H1 (cell line): Measurements from ENCODE around the gene RAB10. TPM values are rescaled to one million over a fixed set of nuclear protein-coding genes. Genes with fewer than 3 reads are reported as not detected.

ENCODE experiments used
- CTCF ChIA-PET: fragments of 300-600 bp; sonication (Branson Sonifier 250); formaldehyde crosslinking; loops from one replicate; lab custom pipeline; 2021; ENCODE audit not compliant: partially characterized antibody; lab: Charles Lee
- POLR2A ChIA-PET: fragments of 300-600 bp; sonication (Branson Sonifier 250); formaldehyde crosslinking; loops from one replicate; lab custom pipeline; 2021; ENCODE audit warnings: inconsistent platforms; ENCODE audit not compliant: partially characterized antibody; lab: Charles Lee
- DNase-seq, 2 experiments: peaks; one replicate each; pipeline versions ENCODE4 v3.0.0 to v3.0.0-alpha.2; 2010 to 2022; ENCODE audit warnings: low spot score in 2 of 2, low read depth in 1 of 2, mixed read lengths in 1 of 2
- FAIRE-seq: peaks from 2 replicates; lab custom pipeline; 2011; peaks lifted over from hg19 to GRCh38; lab: Jason Lieb, UNC
- H2AFZ ChIP-seq: 2 replicates; pipeline ENCODE4 v1.8.1; 2012; ENCODE audit warnings: low read length, inconsistent platforms
- H2AK5ac ChIP-seq: 2 replicates; pipeline ENCODE4 v1.6.1; 2013; ENCODE audit warnings: low read depth, low read length
- H2BK120ac ChIP-seq: replicated peaks from 2 replicates; pipeline ENCODE3; 2013; ENCODE audit warnings: low read depth, low read length, inconsistent platforms
- H2BK12ac ChIP-seq: 2 replicates; pipeline ENCODE4 v1.6.1; 2013; ENCODE audit warnings: low read depth, low read length
- H2BK15ac ChIP-seq: 2 replicates; pipeline ENCODE4 v1.6.1; 2013; ENCODE audit warnings: low read length
- H2BK20ac ChIP-seq: 2 replicates; pipeline ENCODE4 v1.6.1; 2013; ENCODE audit warnings: low read length
- H2BK5ac ChIP-seq: 2 replicates; pipeline ENCODE4 v1.6.1; 2013; ENCODE audit warnings: low read depth, low read length
- H3K14ac ChIP-seq: 2 replicates; pipeline ENCODE4 v1.6.1; 2013; ENCODE audit warnings: inconsistent platforms; ENCODE audit not compliant: insufficient read length
- H3K18ac ChIP-seq: 2 replicates; pipeline ENCODE4 v1.6.1; 2013; ENCODE audit warnings: low read length; ENCODE audit errors: extremely low read depth
- H3K23ac ChIP-seq: 2 replicates; pipeline ENCODE4 v1.6.1; 2013; ENCODE audit warnings: inconsistent platforms; ENCODE audit not compliant: insufficient read length
- H3K23me2 ChIP-seq: 2 replicates; pipeline ENCODE4 v1.6.1; 2013; ENCODE audit warnings: low read depth, low read length
- H3K27ac ChIP-seq: 2 replicates; pipeline ENCODE4 v1.6.1; 2011; ENCODE audit warnings: low read depth, low read length, inconsistent platforms
- H3K27me3 ChIP-seq, 4 experiments: replicated peaks in 1 of 4; 1 replicate in 1 of 4; 2 replicates in 3 of 4; pipeline versions ENCODE4 v1.6.1 to v1.8.1; 2011 to 2013; ENCODE audit warnings: low read length in 3 of 4, mild to moderate bottlenecking in 3 of 4, inconsistent platforms in 2 of 4, mixed read lengths in 2 of 4, moderate library complexity in 1 of 4; ENCODE audit not compliant: control insufficient read depth in 3 of 4, insufficient read depth in 3 of 4; ENCODE audit errors: extremely low read depth in 1 of 4
- H3K36me3 ChIP-seq, 4 experiments: 2 replicates each; pipeline versions ENCODE4 v1.6.1 to v1.8.1; 2011 to 2013; ENCODE audit warnings: mild to moderate bottlenecking in 4 of 4, low read length in 3 of 4, moderate library complexity in 2 of 4, control low read depth in 1 of 4, inconsistent platforms in 1 of 4; ENCODE audit not compliant: insufficient read depth in 4 of 4, control insufficient read depth in 2 of 4
- H3K4ac ChIP-seq: replicated peaks from 2 replicates; pipeline ENCODE3; 2013; ENCODE audit warnings: low read length, low read depth, mixed read lengths, inconsistent platforms; ENCODE audit not compliant: insufficient read length
- H3K4me1 ChIP-seq, 4 experiments: replicated peaks in 1 of 4; 1 replicate in 1 of 4; 2 replicates in 3 of 4; pipeline versions ENCODE4 v1.6.1 to v1.8.1; 2011 to 2013; ENCODE audit warnings: low read length in 3 of 4, inconsistent platforms in 2 of 4, mixed read lengths in 1 of 4; ENCODE audit not compliant: insufficient read depth in 4 of 4, control insufficient read depth in 3 of 4
- H3K4me2 ChIP-seq, 2 experiments: 2 replicates each; pipeline versions ENCODE4 v1.6.1 to v1.8.1; 2011 to 2013; ENCODE audit warnings: low read depth in 2 of 2, low read length in 2 of 2, control low read depth in 1 of 2, inconsistent platforms in 1 of 2, mild to moderate bottlenecking in 1 of 2; ENCODE audit not compliant: insufficient read depth in 1 of 2
- H3K4me3 ChIP-seq, 4 experiments: fragments of 200-600, 300-600 bp in 1 of 4; sonication (generic), shearing (Covaris generic), sonication (Bioruptor Twin) in 1 of 4; 2 replicates each; pipeline versions ENCODE4 v1.5.1 to v1.8.1; 2011 to 2016; ENCODE audit warnings: low read length in 4 of 4, low read depth in 3 of 4, control low read depth in 2 of 4, inconsistent platforms in 2 of 4, mild to moderate bottlenecking in 2 of 4, mixed read lengths in 1 of 4, moderate library complexity in 1 of 4; ENCODE audit not compliant: insufficient read depth in 2 of 4; ENCODE audit errors: extremely low read depth in 1 of 4
- H3K56ac ChIP-seq: replicated peaks from 2 replicates; pipeline ENCODE3; 2013; ENCODE audit warnings: low read depth, mild to moderate bottlenecking, mixed read lengths, low read length, inconsistent platforms; ENCODE audit not compliant: insufficient read length
- H3K79me1 ChIP-seq: 2 replicates; pipeline ENCODE4 v1.6.1; 2013; ENCODE audit warnings: low read depth, low read length, control low read depth
- H3K79me2 ChIP-seq, 2 experiments: 2 replicates each; pipeline versions ENCODE4 v1.6.1 to v1.8.1; 2012 to 2013; ENCODE audit warnings: low read length in 2 of 2, mild to moderate bottlenecking in 2 of 2, inconsistent platforms in 1 of 2; ENCODE audit not compliant: insufficient read depth in 2 of 2, control insufficient read depth in 1 of 2
- H3K9ac ChIP-seq, 4 experiments: replicated peaks in 1 of 4; 1 replicate in 1 of 4; 2 replicates in 3 of 4; pipeline versions ENCODE4 v1.6.1 to v1.8.1; 2011 to 2013; ENCODE audit warnings: low read depth in 3 of 4, low read length in 3 of 4, control low read depth in 2 of 4, mild to moderate bottlenecking in 2 of 4, moderate library complexity in 2 of 4, inconsistent platforms in 1 of 4; ENCODE audit errors: extremely low read depth in 1 of 4
- H3K9me3 ChIP-seq, 2 experiments: 2 replicates each; pipeline versions ENCODE4 v1.6.1 to v1.8.1; 2012 to 2013; ENCODE audit warnings: mild to moderate bottlenecking in 2 of 2, moderate library complexity in 2 of 2, control low read depth in 1 of 2, inconsistent platforms in 1 of 2, low read depth in 1 of 2, low read length in 1 of 2, mixed read lengths in 1 of 2; ENCODE audit not compliant: insufficient read depth in 2 of 2
- H4K20me1 ChIP-seq, 2 experiments: replicated peaks in 1 of 2; 2 replicates each; pipeline versions ENCODE3 to v1.8.1; 2011 to 2013; ENCODE audit warnings: inconsistent platforms in 2 of 2, low read length in 2 of 2, mild to moderate bottlenecking in 1 of 2; ENCODE audit not compliant: insufficient read depth in 2 of 2, control insufficient read depth in 1 of 2
- H4K5ac ChIP-seq: 2 replicates; pipeline ENCODE4 v1.6.1; 2013; ENCODE audit warnings: low read length, low read depth, mixed read lengths, inconsistent platforms; ENCODE audit not compliant: insufficient read length
- H4K8ac ChIP-seq: 2 replicates; pipeline ENCODE4 v1.8.0; 2013; ENCODE audit warnings: mild to moderate bottlenecking, moderate library complexity, low read length, inconsistent platforms; ENCODE audit not compliant: insufficient read depth; ENCODE audit errors: extremely low read depth
- H4K91ac ChIP-seq: replicated peaks from 2 replicates; pipeline ENCODE3; 2013; ENCODE audit warnings: low read length, mixed read lengths, inconsistent platforms; ENCODE audit not compliant: insufficient read length
- CBX8 ChIP-seq: fragments of 300-800, 300-1000 bp; sonication (generic); IDR thresholded peaks from 2 replicates; pipeline ENCODE4 v1.7.1; 2016; ENCODE audit warnings: low read depth, low read length, borderline replicate concordance
- CREB1 ChIP-seq: IDR thresholded peaks from 2 replicates; pipeline ENCODE4 v1.6.1; 2012; ENCODE audit warnings: inconsistent platforms
- CTBP2 ChIP-seq: IDR thresholded peaks from 2 replicates; pipeline ENCODE4 v1.7.0; 2011; ENCODE audit warnings: borderline replicate concordance, mild to moderate bottlenecking, moderate library complexity, mixed read lengths, low read length; ENCODE audit not compliant: insufficient read depth, insufficient read length
- HDAC2 ChIP-seq, 2 experiments: fragments of 300-600 bp in 1 of 2; sonication (generic) in 1 of 2; IDR thresholded peaks; 2 replicates each; pipeline ENCODE4 v1.6.1; 2011 to 2012; ENCODE audit warnings: low read depth in 2 of 2, low read length in 2 of 2, mild to moderate bottlenecking in 2 of 2, moderate library complexity in 2 of 2, borderline replicate concordance in 1 of 2, inconsistent platforms in 1 of 2
- RFX5 ChIP-seq: IDR thresholded peaks from 2 replicates; pipeline ENCODE4 v1.6.1; 2011; ENCODE audit warnings: low read depth, low read length, improper control_type of control experiment, borderline replicate concordance
- RXRA ChIP-seq: IDR thresholded peaks from 2 replicates; pipeline ENCODE4 v1.6.1; 2011; ENCODE audit warnings: low read depth, mild to moderate bottlenecking, low read length, moderate library complexity; ENCODE audit not compliant: insufficient read depth
- SIN3A ChIP-seq, 2 experiments: IDR thresholded peaks in 1 of 2; conservative IDR thresholded peaks in 1 of 2; 2 replicates each; pipeline ENCODE4 v1.6.1; 2011 to 2012; ENCODE audit warnings: low read length in 2 of 2, improper control_type of control experiment in 1 of 2, low read depth in 1 of 2, mild to moderate bottlenecking in 1 of 2
- TAF7 ChIP-seq: optimal IDR thresholded peaks from 2 replicates; pipeline ENCODE3; 2011; ENCODE audit warnings: low read depth, mild to moderate bottlenecking, inconsistent platforms, low read length, moderate library complexity, borderline replicate concordance
- YY1 ChIP-seq: IDR thresholded peaks from 2 replicates; pipeline ENCODE4 v1.6.1; 2011; ENCODE audit warnings: low read depth, mild to moderate bottlenecking, low read length
- WGBS, 2 experiments: shearing (Covaris generic) in 1 of 2; methylation state at CpG; one replicate each; pipeline versions ENCODE4 v1.1.6 to v1.1.7; 2013 to 2015; ENCODE audit warnings: low lambda C conversion rate in 2 of 2, mixed read lengths in 2 of 2, inconsistent platforms in 1 of 2, low coverage in 1 of 2, missing lambda C conversion rate in 1 of 2; ENCODE audit not compliant: insufficient replicate concordance in 2 of 2, insufficient coverage in 1 of 2, insufficient read length in 1 of 2; ENCODE audit errors: extremely low coverage in 1 of 2, missing lambda C conversion rate in 1 of 2; 5-methylcytosine and 5-hydroxymethylcytosine counted together
- polyA plus RNA-seq, 7 experiments: library from polyadenylated mRNA; depleted of rRNA in 3 of 7; stranded (reverse) in 5 of 7; unstranded in 2 of 7; fragments of >200 nt in 5 of 7; fragments of 200-250 nt in 2 of 7; gene quantifications; 1 replicate in 5 of 7; 2 replicates in 1 of 7; 4 replicates in 1 of 7; pipeline versions ENCODE4 v1.2.1 to v1.2.3, GENCODE V29; 2011 to 2013; ENCODE audit warnings: missing spikeins in 2 of 7, mixed read lengths in 2 of 7
- total RNA-seq: library from RNA; stranded (reverse); fragmentation: NEBNext Ultra II Directional; extraction: Animal tissue kit (Norgen Biotek cat#: 25700); gene quantifications from 2 replicates; pipeline ENCODE4 v1.2.1, GENCODE V29; 2021

Gene RAB10
- total and polyA plus RNA-seq, 2 of the 8 experiments (the other 6 are each of a cell fraction or from before 2014, with no cell fraction given), result 42.6 to 136 TPM

GRCh38 chr2:26172871-26173775 lies 139.2 kb downstream of the RAB10 start, which contains the start of gene GAREM2:
Gene GAREM2 (plus strand): TSS chr2:26173088. CDS start chr2:26173221, 133 bp downstream.
- 0% methylated on average over 6 of the region's 102 CpGs; no CpG with 5 or more reads in 1 of the 2 experiments for WGBS, 2 experiments
- Histone ChIP-seq H3K36me3 (peaks cover 0 to 9% (median 2%) of the 10 kb centered on the region in 4 experiments; a peak in 3 of 8 replicates), H4K20me1 (peaks cover 2 to 20% of the 10 kb centered on the region in 2 experiments), H3K56ac (peak within 1 kb of the TSS; percentile 30), H3K4me3 (peak within 1 kb of the TSS; percentile 69 to 97 (median 70)), H2BK120ac (no peak within 1 kb of the TSS), H4K91ac (no peak within 1 kb of the TSS), H3K9me3 (no peaks in the 10 kb centered on the region), H2AFZ (no peak within 1 kb of the TSS), H3K4me1 (peaks cover 4 to 15% (median 6%) of the 10 kb centered on the region in 4 experiments; a peak in 5 of 7 replicates), H2AK5ac (no peak within 1 kb of the TSS), H3K4ac (peak within 1 kb of the TSS; percentile 77), H4K8ac (peak within 1 kb of the TSS; percentile 74; the same call in 1 of the 2 replicates), H3K4me2 (peak within 1 kb of the TSS; percentile 72 to 81), H2BK5ac (no peak within 1 kb of the TSS), H2BK12ac (0 out of 2 replicates have a peak within 1 kb of the TSS, but pooled peaks have one; percentile 60), H3K14ac (no peak within 1 kb of the TSS), H2BK15ac (peak within 1 kb of the TSS; percentile 72; the same call in 1 of the 2 replicates), H3K27ac (no peak within 1 kb of the TSS), H4K5ac (no peak within 1 kb of the TSS), H3K27me3 (peaks cover 0 to 2% (median 0%) of the 10 kb centered on the region in 4 experiments; a peak in 3 of 7 replicates), H3K23me2 (peaks cover 9% of the 10 kb centered on the region), H3K9ac (peak within 1 kb of the TSS; percentile 20 to 61 (median 47); a peak in 4 of 7 replicates), H3K79me2 (peaks cover 0 to 11% of the 10 kb centered on the region in 2 experiments; a peak in 1 of 4 replicates), H3K23ac (no peak within 1 kb of the TSS), H2BK20ac (0 out of 2 replicates have a peak within 1 kb of the TSS, but pooled peaks have one; percentile 48), H3K18ac (peak within 1 kb of the TSS; percentile 48), H3K79me1 (peaks cover 8% of the 10 kb centered on the region)
- ChIA-PET POLR2A (interaction anchor here (2.2 to 7.3 kb wide), 2 partner anchors 14 to 139 kb away, joined by 6 to 65 read pairs; partner anchors contain the start of gene RAB10), CTCF (interaction anchor here (0.9 to 2.8 kb wide), 2 partner anchors 8 to 13 kb away, joined by 3 to 16 read pairs; no protein-coding TSS in a partner anchor)
- FAIRE-seq, result no peak
- no peak for DNase-seq
- no peak for TF ChIP-seq CBX8
- no peak for TF ChIP-seq RXRA
- TF ChIP-seq CREB1, result no peak
- no peak for TF ChIP-seq HDAC2 (IDR thresholded peaks at IDR 0.05; ENCODE audit: borderline replicate concordance in 1 of 2, low read depth in 2 of 2, low read length in 2 of 2)
- no peak for TF ChIP-seq RFX5
- no peak for TF ChIP-seq TAF7
- no peak for TF ChIP-seq CTBP2
- no peak; a peak in 1 of 4 replicates for TF ChIP-seq SIN3A (conservative IDR thresholded peaks at IDR 0.05 in 1 of 2, IDR thresholded peaks at IDR 0.05 in 1 of 2; ENCODE audit: low read depth in 1 of 2, low read length in 2 of 2)
- TF ChIP-seq YY1, result 0 out of 2 replicates have a peak, but pooled peaks have one; percentile 24
